ENCODE results near the gene VWA8. TPM values are rescaled to one million over a fixed set of nuclear protein-coding genes. Genes with fewer than 3 reads are reported as not detected.

VWA8 gene
- total RNA-seq, 1 experiment from 2014 or later: 22.6 TPM

DNA sequence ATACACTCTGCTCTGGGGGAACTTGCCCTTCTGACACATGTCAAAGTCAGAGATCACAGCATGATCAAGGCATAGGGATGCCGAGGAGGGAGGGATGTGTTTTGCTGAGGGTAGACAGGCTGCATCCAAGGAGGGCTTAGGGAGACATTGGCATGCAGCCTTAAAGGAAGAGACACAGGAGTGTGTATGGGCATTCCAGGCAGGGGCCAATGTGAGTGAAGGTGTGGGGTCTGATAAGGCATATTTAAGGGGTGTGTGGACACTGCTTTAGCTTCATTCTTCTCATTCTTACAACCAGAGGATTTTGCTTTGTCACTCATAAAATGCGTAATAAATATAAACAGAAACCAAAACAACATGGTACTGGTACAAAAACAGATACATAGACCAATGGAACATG lies 310.2 kb downstream of the VWA8 start:
- ChIA-PET POLR2A (no interaction called here), RAD21 (ENCODE audit: low non-redundant PET in 1 of 2, low total read pairs in 2 of 2, uncharacterized antibody in 2 of 2, unreplicated experiment in 2 of 2) (no interaction called here), CTCF (interaction anchor here (0.6 to 3.2 kb wide), 8 partner anchors 8 to 596 kb away, joined by 3 to 17 read pairs (median 6); no protein-coding TSS in a partner anchor)
- Histone ChIP-seq H3K27me3 (ENCODE audit: insufficient read depth, low read length) (no peaks in the 10 kb centered on the region), H3K9ac (ENCODE audit: low read length) (no peak overlapping the region), H3K4me3 (replicated peaks in 1 of 2; ENCODE audit: low read depth in 1 of 2, low read length in 2 of 2) (no peak overlapping the region), H3K4me2 (ENCODE audit: low read length) (0 out of 2 replicates have a peak overlapping the region, but pooled peaks have one; percentile 4), H3K27ac (ENCODE audit: low read depth, low read length) (no peak overlapping the region), H4K20me1 (ENCODE audit: insufficient read depth) (no peaks in the 10 kb centered on the region), H2AFZ (ENCODE audit: low read depth, low read length, poor library complexity, severe bottlenecking) (no peak overlapping the region), H3K79me2 (ENCODE audit: insufficient read depth, low read length) (no peaks in the 10 kb centered on the region), H3K9me2 (ENCODE audit: insufficient read depth) (no peaks in the 10 kb centered on the region), H3K36me3 (ENCODE audit: control insufficient read depth in 1 of 2, insufficient read depth in 2 of 2, low read length in 2 of 2) (no peaks in the 10 kb centered on the region), H3K4me1 (ENCODE audit: control insufficient read depth in 1 of 2, insufficient read depth in 2 of 2, low read length in 2 of 2) (peaks cover 39 to 46% of the 10 kb centered on the region in 2 experiments), H3K9me3 (ENCODE audit: control insufficient read depth in 1 of 2, insufficient read depth in 1 of 2, low read depth in 1 of 2, low read length in 2 of 2) (no peaks in the 10 kb centered on the region)
- TF ChIP-seq RAD21 (IDR thresholded peaks at IDR 0.05; ENCODE audit: low read depth) (no peak), SP1 (IDR thresholded peaks at IDR 0.05; ENCODE audit: low read depth) (no peak)
- no TSS peak for BruUV-seq (replicated peaks)
- DNase-seq (ENCODE audit: low read depth, low spot score): no peak
- intact Hi-C loops (cut with micrococcal nuclease): loop anchor here (5.0 to 10.0 kb wide), 3 partner anchors 296 to 588 kb away; partner anchors contain the start of gene WBP4
- no peak for ATAC-seq

DNA sequence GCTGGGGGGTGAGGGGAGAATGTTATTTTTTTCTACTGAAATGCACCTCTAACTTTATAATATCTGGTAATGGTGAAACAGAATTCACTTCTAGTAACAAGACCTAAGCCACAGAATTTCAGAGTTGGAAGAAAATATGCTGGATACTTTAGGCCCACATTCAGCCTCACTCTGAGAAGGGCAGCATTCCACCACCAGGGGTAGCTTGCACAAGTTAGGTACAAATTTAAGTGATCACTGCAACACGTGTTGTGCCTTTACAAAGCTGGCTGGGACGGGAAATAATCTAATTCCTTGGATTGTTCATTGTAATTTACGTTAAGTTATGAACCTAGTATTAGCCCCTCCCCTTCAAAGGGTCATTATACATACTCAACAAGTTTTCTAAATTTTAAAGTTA lies 311.2 kb downstream of the VWA8 start:
- H3K4me1 ChIP-seq (ENCODE audit: control insufficient read depth in 1 of 2, insufficient read depth in 2 of 2, low read length in 2 of 2): peaks cover 42 to 51% of the 10 kb centered on the region in 2 experiments
- no peak overlapping the region for H3K4me2 ChIP-seq (ENCODE audit: low read length)
- no peak overlapping the region for H3K4me3 ChIP-seq (replicated peaks in 1 of 2; ENCODE audit: low read depth in 1 of 2, low read length in 2 of 2)
- BruUV-seq (replicated peaks): no TSS peak
- H3K27ac ChIP-seq (ENCODE audit: low read depth, low read length): peak overlapping the region; percentile 48; the same call in 1 of the 2 replicates
- TF ChIP-seq CBX3 (IDR thresholded peaks at IDR 0.05; ENCODE audit: low read depth) (no peak), EZH2 (IDR thresholded peaks at IDR 0.05) (no peak), YY1 (IDR thresholded peaks at IDR 0.05; ENCODE audit: extremely low read depth, insufficient replicate concordance, low read depth, low read length) (no peak), RAD21 (IDR thresholded peaks at IDR 0.05; ENCODE audit: low read depth) (peak; percentile 9; the same call in 1 of the 2 replicates)
- TF ChIP-seq, protein P1, sequence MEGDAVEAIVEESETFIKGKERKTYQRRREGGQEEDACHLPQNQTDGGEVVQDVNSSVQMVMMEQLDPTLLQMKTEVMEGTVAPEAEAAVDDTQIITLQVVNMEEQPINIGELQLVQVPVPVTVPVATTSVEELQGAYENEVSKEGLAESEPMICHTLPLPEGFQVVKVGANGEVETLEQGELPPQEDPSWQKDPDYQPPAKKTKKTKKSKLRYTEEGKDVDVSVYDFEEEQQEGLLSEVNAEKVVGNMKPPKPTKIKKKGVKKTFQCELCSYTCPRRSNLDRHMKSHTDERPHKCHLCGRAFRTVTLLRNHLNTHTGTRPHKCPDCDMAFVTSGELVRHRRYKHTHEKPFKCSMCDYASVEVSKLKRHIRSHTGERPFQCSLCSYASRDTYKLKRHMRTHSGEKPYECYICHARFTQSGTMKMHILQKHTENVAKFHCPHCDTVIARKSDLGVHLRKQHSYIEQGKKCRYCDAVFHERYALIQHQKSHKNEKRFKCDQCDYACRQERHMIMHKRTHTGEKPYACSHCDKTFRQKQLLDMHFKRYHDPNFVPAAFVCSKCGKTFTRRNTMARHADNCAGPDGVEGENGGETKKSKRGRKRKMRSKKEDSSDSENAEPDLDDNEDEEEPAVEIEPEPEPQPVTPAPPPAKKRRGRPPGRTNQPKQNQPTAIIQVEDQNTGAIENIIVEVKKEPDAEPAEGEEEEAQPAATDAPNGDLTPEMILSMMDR (IDR thresholded peaks at IDR 0.05 in 2 of 3, conservative IDR thresholded peaks at IDR 0.05 in 1 of 3; ENCODE audit: borderline replicate concordance in 1 of 3, insufficient read depth in 1 of 3, low read depth in 2 of 3, low read length in 2 of 3): peak; percentile 6 to 72 (median 58); a peak in 4 of 6 replicates
- TF ChIP-seq, protein P2, sequence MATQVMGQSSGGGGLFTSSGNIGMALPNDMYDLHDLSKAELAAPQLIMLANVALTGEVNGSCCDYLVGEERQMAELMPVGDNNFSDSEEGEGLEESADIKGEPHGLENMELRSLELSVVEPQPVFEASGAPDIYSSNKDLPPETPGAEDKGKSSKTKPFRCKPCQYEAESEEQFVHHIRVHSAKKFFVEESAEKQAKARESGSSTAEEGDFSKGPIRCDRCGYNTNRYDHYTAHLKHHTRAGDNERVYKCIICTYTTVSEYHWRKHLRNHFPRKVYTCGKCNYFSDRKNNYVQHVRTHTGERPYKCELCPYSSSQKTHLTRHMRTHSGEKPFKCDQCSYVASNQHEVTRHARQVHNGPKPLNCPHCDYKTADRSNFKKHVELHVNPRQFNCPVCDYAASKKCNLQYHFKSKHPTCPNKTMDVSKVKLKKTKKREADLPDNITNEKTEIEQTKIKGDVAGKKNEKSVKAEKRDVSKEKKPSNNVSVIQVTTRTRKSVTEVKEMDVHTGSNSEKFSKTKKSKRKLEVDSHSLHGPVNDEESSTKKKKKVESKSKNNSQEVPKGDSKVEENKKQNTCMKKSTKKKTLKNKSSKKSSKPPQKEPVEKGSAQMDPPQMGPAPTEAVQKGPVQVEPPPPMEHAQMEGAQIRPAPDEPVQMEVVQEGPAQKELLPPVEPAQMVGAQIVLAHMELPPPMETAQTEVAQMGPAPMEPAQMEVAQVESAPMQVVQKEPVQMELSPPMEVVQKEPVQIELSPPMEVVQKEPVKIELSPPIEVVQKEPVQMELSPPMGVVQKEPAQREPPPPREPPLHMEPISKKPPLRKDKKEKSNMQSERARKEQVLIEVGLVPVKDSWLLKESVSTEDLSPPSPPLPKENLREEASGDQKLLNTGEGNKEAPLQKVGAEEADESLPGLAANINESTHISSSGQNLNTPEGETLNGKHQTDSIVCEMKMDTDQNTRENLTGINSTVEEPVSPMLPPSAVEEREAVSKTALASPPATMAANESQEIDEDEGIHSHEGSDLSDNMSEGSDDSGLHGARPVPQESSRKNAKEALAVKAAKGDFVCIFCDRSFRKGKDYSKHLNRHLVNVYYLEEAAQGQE (IDR thresholded peaks at IDR 0.05; ENCODE audit: low read depth): no peak
- H2AFZ ChIP-seq (ENCODE audit: low read depth, low read length, poor library complexity, severe bottlenecking): no peak overlapping the region
- no peaks in the 10 kb centered on the region for H3K36me3 ChIP-seq (ENCODE audit: control insufficient read depth in 1 of 2, insufficient read depth in 2 of 2, low read length in 2 of 2)
- ChIA-PET RAD21 (ENCODE audit: low non-redundant PET in 1 of 2, low total read pairs in 2 of 2, uncharacterized antibody in 2 of 2, unreplicated experiment in 2 of 2) (interaction anchor here in 1 of 2 experiments (0.6 kb wide), 1 partner anchor 391 kb away, joined by 3 read pairs; no protein-coding TSS in a partner anchor), CTCF (interaction anchor here (1.0 to 2.1 kb wide), 9 partner anchors 9 to 595 kb away, joined by 3 to 17 read pairs (median 5); no protein-coding TSS in a partner anchor), POLR2A (interaction anchor here (1.0 kb wide), 1 partner anchor 17 kb away, joined by 3 read pairs; no protein-coding TSS in a partner anchor)
- ATAC-seq (no peak), DNase-seq (ENCODE audit: low read depth, low spot score) (peak; percentile 22)
- H3K79me2 ChIP-seq (ENCODE audit: insufficient read depth, low read length): no peaks in the 10 kb centered on the region
- no peaks in the 10 kb centered on the region for H3K9me3 ChIP-seq (ENCODE audit: control insufficient read depth in 1 of 2, insufficient read depth in 1 of 2, low read depth in 1 of 2, low read length in 2 of 2)
- no peaks in the 10 kb centered on the region for H3K27me3 ChIP-seq (ENCODE audit: insufficient read depth, low read length)
- H4K20me1 ChIP-seq (ENCODE audit: insufficient read depth): no peaks in the 10 kb centered on the region
- intact Hi-C loops (cut with micrococcal nuclease): loop anchor here (5.0 to 10.0 kb wide), 3 partner anchors 295 to 587 kb away; partner anchors contain the start of gene WBP4
- no peaks in the 10 kb centered on the region for H3K9me2 ChIP-seq (ENCODE audit: insufficient read depth)
- no peak overlapping the region for H3K9ac ChIP-seq (ENCODE audit: low read length)

Data from HCT116 (cell line).